ENCODE measurements around the gene AGBL4. TPM values are rescaled to one million over a fixed set of nuclear protein-coding genes. Genes with fewer than 3 reads are reported as not detected.

Gene AGBL4
- polyA plus RNA-seq, 3 donors = 1.00 to 1.2 (median 1.0) TPM

DNA sequence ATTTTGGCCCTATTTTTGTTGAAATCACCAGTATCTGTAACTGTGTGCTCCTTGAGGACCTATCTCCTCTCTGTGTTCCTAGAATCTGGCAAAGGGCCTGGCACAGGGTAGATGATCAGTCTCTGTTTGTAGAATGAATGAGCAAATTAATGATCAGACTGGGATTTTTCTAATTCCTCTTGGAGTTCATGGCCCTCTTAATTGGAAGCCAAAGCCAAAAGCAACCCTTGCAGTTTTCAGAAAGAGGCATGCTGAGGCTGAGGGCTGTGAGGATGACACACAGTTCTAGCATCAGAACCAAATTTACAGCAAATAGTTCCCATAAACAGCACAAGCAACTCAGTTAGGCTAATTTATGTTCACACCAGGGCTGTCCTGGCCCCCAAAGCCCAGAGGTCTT, 1136.0 kb downstream of the AGBL4 start:
- no peak for DNase-seq (ENCODE audit: extremely low read depth in 1 of 11, low read depth in 9 of 11, low spot score in 4 of 11)

DNA sequence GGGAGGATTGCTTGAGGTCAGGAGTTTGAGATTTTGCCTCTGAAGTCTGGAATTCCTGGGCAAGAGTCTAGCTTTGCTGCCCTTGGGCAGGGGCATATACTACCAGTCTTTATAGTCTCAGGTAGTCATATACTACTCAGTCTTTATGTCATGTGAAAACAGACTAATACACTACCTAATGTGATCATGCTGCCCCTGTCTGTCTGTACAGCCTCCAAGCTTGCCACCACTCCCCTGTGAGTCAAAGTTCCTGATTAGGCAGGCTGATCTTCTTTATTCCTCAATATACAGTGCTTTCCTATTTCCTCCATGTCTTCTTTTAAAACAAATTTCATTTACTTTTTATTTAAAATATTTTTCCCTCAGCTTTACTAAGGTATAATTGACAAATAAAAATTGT, 1141.7 kb downstream of the AGBL4 start:
- DNase-seq (ENCODE audit: extremely low read depth in 1 of 11, low read depth in 9 of 11, low spot score in 4 of 11) = no peak

DNA sequence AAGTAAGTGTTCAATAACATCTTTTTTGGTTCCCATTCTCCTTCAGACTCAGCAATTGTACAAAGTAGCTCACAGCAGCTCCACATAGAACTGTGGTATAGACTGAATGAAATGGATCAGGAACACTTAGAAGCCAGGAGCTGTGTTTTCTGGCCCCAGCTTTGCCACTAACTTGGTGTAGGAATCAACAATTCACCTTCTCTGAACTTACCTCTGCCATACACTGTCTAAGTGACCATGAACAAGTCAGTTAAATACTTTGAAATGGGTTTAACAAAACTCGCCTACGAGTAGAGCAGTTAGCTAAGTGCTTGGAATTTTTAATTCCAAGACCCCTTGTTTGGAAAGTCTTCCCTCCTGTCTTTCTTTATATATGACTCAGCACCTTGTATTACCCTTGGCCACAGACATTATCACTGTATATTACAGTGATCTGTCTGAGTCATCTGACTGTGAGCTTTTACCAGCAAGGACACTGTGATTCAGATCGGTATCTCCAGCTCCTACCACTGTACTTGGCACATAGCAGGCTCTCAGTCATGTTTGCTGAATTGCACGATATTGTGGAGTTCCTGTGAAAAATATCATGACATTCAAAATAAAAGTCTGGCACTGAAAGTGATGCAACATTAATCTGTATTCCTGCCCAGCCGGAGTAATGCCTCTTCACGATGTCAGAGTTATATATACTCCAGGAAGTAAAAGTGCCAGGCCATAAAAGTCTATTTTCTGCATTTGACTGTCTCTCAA, 1145.4 kb downstream of the AGBL4 start:
- no peak for DNase-seq (ENCODE audit: extremely low read depth in 1 of 11, low read depth in 9 of 11, low spot score in 4 of 11)

DNA sequence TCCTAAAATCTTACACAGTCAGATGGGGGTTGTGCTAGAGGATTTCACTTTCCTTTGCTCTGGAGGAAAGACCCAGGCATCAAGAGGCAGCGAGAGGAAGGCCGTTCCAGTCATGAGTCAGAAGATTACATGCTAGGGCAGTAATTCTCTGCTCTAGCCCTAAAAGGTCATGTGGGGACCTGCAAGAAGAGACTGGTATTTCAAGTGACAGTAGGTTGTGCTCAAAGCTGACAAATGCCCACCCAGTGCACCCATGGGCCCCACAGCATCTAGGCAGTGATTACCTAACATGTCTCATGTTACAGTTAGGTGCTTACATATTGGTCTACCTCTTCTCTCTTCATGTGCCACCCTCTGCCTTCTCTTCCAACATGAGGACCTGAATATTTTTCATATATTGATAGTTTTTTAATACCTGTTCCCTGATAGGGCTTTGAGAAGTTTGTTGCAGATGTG, 1147.4 kb downstream of the AGBL4 start:
- DNase-seq (ENCODE audit: extremely low read depth in 1 of 11, low read depth in 9 of 11, low spot score in 4 of 11) = no peak

DNA sequence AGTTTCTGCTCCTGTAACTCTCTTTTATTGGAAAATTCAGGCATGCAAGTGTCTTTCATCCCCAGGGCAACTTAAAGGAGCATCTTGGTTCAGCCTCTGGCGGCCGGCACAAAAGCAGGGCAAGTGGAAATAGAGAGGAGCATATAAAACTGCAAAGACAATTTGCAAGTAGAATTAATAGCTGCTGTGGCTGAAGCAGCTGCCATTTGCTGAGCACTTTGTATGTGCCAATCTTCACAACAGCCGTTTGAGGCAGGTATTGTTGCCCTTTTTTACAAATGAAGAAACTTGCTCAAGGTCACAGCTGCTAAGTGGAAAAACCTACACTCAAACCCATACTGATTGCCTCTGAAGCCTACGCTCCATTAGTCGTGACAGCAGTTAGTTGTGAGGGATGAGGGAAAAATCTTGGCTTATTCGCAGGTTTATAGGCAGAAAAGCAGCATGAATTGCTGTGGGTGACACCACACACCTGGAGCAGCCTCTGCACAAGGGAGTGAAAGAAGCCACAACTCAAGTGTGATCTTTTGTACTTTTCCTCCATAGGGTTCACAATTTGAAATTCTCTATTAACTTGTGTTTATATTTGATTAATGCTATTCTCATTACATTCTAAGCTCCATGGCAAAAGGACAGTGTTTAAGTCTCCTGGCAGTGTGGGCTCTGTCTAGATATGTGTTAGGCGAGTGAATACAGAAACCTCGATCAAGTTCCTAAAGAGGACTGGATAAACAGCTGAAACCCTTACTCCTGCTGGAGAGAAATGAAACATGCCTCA, 1148.0 kb downstream of the AGBL4 start:
- DNase-seq (ENCODE audit: extremely low read depth in 1 of 11, low read depth in 9 of 11, low spot score in 4 of 11) = no peak

DNA sequence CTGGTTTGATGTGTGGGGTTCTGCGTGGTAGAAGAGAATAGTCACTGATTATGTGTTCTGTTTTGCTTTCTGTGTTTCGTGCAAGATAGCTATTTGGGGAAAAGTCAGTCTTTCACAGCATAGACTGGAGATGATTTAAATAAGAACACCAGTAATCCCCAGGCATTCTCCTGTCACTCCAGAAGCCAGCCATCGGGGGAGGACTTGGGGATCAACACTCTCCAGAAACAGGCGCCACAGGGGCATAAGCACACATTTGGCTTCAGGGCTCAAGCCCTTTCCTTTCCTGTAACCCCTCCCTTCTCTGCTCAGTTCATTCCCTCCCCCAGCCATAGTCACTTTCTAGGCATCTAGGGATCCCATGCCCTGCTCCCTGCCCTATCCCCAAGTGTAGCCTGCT, 1149.8 kb downstream of the AGBL4 start:
- DNase-seq (ENCODE audit: extremely low read depth in 1 of 11, low read depth in 9 of 11, low spot score in 4 of 11) = no peak

DNA sequence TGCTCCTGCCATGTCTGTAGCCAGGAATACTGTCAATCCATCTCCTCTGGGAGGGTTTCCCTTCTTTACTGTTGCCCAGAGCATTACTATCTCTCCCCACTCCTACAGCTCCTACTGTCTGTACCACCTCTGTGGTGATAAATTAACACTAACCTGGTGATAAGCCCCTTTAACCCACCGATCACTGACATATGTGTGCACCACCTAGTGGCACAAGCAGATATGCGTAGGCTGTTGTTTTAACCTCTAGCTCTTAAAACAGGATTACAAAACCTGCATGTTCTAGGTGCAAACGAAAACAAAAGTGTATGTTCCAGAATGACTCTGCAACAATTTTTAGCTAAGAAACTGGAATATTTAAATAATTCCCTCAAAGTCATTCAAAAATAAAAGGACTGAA, 1153.2 kb downstream of the AGBL4 start:
- DNase-seq (ENCODE audit: extremely low read depth in 1 of 11, low read depth in 9 of 11, low spot score in 4 of 11) = peak in 2 of 11 donors; percentile 5 to 8

DNA sequence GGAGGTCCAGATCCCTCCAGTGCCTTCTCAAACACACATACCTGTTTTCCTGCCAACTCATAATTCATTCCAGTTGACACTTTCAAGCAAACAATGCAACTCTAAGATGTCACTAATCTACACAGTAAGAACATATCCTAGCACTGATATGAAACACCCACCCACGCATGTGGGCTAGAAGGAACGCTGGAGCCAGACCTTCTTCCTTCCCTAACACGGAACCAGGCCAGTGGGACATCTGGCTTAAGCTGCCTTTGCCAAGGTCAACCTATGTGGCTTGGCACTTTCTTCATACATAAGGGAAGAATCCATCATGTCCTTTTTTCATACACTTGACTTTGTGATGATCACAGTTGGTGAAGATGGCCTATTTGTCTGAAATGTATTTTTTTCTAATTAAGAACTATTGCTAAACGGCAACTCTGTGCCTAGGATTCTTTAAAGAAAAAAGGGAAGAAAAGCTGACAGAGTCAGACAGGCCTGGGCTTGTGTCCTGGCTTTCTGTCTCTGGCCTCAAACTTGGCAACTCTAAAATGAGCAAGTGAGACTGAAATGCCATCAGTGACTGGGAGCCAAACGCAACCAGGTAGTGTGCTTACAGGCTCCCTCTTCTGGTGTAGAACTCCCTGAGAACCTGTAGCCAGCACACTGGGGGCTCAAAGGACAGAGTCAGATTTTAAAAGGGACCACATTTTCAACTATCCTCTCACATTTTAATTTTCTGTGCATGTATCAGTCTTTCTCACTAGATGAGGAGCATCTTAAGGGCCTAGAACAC, 1154.4 kb downstream of the AGBL4 start:
- no peak for DNase-seq (ENCODE audit: extremely low read depth in 1 of 11, low read depth in 9 of 11, low spot score in 4 of 11)

DNA sequence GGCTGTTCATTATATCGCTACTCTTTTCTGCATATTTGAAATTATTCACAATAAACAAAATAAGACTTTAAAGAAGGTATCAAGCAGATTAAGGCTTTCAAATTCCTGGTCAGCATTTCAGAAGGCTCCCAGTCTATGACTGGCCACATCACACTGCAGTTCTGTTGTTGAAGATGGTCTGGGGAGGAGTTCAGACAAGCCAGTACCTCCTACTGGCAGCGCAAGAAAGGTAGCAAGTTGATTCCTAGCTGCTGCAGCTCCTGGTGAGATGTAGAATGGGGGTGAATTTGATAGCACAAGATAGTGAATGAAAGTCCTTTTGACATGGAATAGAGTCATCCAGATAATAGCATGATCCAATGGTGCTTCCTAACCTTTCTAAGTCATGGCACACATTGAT, 1158.8 kb downstream of the AGBL4 start:
- DNase-seq (ENCODE audit: extremely low read depth in 1 of 11, low read depth in 9 of 11, low spot score in 4 of 11) = no peak

DNA sequence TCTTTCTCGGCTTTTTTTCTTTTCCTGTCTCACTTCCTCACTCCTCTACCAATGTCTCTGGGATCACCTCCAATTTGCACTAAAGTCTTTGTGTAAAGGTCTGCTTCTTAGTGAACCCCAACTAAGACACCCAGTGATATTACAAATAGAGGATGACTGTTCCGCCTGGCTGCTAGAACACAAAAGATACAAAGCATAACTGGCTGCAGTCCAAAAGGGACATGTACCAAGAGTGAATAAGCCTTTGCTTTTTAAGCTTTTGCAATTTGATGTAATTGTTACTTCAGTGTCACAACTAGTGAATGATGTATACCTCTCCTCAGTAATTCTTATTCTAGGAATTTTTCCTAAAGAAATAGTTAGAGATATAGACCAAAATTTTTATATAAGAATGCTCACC, 1164.3 kb downstream of the AGBL4 start:
- no peak for DNase-seq (ENCODE audit: extremely low read depth in 1 of 11, low read depth in 9 of 11, low spot score in 4 of 11)

DNA sequence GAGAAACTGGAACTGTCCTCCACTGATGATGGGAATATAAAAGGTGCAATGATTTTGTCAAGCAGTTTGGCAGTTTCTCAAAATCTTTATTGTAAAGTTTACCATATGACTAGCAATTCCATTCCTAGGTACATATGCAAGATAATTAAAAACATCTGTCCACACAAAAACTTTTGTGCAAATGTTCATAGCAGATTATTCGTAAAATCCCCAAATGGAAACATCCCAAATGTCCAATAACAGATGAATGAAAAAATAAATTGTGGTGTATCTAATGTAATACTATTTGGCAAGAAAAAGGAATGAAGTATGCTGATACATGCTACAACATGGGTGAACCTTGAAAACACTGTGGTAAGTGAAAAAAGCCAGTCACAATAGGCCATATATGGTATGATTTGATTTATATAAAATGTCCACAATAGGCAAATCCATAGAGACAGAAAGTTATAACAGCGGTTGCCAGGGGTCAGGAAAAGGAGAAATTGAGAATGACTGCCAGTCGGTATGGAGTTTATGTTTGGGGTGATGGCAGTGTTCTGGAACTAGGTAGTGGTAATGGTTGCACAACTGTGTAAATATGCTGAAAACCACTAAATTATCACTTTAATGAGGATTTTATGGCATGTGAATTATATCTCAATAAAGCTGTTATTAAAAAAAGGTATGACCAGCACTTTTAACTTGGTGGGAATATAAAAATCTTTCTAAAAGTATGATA, 1165.4 kb downstream of the AGBL4 start:
- DNase-seq (ENCODE audit: extremely low read depth in 1 of 11, low read depth in 9 of 11, low spot score in 4 of 11) = no peak

DNA sequence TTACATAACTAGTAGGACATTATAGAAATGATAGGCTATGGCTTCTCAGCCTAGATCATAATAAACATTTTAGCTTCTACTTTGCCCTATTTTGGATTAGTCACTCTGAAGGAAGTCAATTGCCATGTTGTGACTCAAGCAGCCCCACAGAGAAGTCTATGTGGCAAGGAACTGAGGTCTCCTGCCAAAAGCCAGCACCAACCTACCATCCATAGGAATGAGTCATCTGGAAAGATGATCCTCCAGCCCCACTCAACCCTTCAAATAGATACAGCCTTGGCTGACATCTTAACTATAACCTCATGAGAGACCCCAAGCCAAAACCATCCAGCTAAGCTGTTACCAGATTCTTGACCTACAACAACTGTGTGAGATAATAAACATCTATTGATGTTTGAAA, 1170.7 kb downstream of the AGBL4 start:
- DNase-seq (ENCODE audit: extremely low read depth in 1 of 11, low read depth in 9 of 11, low spot score in 4 of 11) = no peak

DNA sequence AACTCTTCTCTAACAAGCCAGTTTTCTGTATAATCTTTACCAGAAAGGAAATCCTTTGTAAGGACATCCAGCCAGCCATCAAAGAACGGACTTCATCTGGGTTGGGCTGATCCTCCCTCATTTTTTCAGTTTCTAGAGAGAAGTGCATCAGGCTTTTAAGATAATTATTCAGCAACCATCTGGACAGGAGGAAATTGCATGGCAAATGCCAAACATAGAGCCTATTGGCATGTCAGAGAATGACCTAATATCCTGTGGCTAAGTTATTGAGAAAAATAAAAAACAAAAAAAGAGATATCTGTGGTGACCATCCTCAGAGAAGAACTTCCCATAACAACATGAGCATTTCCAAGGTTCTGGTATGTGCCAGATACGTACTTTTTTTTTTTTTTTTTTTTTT, 1172.1 kb downstream of the AGBL4 start:
- DNase-seq (ENCODE audit: extremely low read depth in 1 of 11, low read depth in 9 of 11, low spot score in 4 of 11) = no peak

DNA sequence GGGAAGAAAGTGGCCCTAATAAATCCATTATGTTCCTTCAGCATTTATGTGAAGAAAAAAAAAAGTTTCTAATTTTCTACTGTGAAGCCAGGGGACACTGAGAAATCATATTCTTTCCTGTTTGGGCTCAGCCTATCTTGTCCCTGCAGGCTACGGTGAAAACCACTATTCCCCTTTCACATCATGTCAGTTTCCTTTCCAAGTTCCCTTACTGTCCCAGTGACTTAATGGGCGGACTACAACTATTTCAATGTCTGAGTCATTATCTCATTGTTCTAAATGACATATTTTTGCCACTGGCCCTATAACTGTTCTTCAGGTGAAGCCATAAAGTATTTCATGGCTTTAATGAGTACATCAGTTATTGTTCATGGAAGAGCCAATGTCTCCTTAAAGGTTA, 1175.7 kb downstream of the AGBL4 start:
- no peak for DNase-seq (ENCODE audit: extremely low read depth in 1 of 11, low read depth in 9 of 11, low spot score in 4 of 11)

DNA sequence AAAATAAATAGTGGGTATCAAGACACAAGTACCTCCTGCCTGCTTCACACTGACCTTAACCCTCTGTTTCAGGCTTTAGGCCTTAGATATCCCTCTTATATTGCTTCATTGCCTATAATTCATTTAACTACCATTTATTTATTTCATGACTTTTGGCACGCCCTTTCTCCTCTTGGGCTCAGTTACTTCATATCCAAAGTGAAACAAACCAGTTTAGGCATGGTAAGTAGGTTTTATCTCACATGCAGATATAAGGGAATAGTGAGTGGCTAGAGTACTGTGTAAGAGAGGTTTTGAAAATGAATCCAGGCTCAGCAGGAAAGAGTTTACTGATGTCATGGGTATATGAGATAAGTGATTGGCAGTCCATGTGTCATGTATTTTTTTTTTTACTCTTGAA, 1177.3 kb downstream of the AGBL4 start:
- no peak for DNase-seq (ENCODE audit: extremely low read depth in 1 of 11, low read depth in 9 of 11, low spot score in 4 of 11)

DNA sequence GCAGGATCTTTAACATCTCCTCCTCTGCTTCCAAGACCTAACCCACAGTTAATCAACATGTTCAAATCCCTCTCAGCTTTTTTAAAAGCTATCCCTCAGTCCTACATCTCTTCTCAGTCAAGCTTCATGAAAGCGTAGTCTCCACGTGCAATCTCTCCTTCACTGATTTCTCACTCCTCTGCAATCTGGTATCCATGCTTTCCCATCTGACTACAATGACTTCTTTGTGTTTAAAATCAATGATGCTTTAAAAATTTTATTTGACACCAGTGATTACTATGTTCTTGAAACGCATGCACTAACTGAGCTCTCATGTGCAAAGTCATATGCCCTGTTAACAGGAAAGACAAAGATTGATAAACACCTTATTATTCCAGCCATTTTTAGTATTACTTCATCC, 1179.6 kb downstream of the AGBL4 start:
- no peak for DNase-seq (ENCODE audit: extremely low read depth in 1 of 11, low read depth in 9 of 11, low spot score in 4 of 11)

DNA sequence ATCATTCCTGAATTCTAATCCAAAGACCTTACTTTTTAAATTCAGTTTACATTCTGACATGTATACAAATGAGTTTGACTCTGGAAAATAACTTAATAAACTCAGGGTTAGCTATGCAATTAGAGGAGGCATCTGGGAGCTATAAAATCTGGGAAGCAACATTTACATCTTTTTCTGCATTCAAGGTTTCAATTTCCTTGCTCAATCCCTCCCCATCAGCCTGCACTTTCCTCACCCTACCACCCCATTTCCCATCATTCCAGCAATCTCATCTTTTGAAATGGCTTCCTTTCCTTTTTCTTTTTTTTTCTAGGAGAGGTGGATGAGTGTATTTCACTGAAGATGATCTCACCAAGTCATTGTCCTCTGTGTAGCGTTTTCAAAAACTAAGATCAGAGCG, 1181.8 kb downstream of the AGBL4 start:
- peak in 6 of 11 donors; percentile 9 to 42 (median 23) for DNase-seq (ENCODE audit: extremely low read depth in 1 of 11, low read depth in 9 of 11, low spot score in 4 of 11)

DNA sequence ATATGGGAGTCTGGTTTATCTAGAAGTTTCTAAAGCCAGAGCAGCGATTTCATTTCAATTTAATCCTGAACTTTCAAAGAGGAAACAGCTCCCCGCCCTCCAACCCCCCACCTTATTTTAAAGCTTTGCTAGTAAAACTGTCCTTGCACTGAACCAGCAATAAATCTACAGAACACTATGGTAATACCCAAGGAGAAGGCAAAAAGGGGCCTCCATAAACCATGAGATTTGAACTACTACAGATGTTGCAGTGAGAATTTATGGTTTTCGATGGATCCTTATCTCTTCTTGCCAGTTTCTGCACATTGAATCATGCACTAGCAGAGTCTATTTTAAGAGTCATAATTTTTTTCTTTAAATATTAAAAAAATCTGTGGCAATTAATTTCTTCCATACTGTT, 1182.3 kb downstream of the AGBL4 start:
- DNase-seq (ENCODE audit: extremely low read depth in 1 of 11, low read depth in 9 of 11, low spot score in 4 of 11) = peak in 7 of 11 donors; percentile 34 to 61 (median 54)
